Measurements from ENCODE around the gene ITGB6.

The ITGB6 gene

GRCh38 chr2:160096409-160096808 is 103.7 kb downstream of the ITGB6 start:
- no peak for ATAC-seq
- TF ChIP-seq ZNF70 (CRISPR knock-in tag; IDR thresholded peaks at IDR 0.05) (no peak), TCF4 (CRISPR knock-in tag; IDR thresholded peaks at IDR 0.05; ENCODE audit: borderline replicate concordance) (no peak), ZNF8 (CRISPR knock-in tag; IDR thresholded peaks at IDR 0.05) (no peak), TOX (CRISPR knock-in tag; IDR thresholded peaks at IDR 0.05; ENCODE audit: borderline replicate concordance) (no peak), OSR1 (CRISPR knock-in tag; IDR thresholded peaks at IDR 0.05) (no peak)
- TF ChIP-seq, protein P1, sequence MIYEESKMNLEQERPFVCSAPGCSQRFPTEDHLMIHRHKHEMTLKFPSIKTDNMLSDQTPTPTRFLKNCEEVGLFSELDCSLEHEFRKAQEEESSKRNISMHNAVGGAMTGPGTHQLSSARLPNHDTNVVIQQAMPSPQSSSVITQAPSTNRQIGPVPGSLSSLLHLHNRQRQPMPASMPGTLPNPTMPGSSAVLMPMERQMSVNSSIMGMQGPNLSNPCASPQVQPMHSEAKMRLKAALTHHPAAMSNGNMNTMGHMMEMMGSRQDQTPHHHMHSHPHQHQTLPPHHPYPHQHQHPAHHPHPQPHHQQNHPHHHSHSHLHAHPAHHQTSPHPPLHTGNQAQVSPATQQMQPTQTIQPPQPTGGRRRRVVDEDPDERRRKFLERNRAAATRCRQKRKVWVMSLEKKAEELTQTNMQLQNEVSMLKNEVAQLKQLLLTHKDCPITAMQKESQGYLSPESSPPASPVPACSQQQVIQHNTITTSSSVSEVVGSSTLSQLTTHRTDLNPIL (CRISPR knock-in tag; IDR thresholded peaks at IDR 0.05; ENCODE audit: low read depth), result no peak

GRCh38 chr2:160092445-160092844 is 107.6 kb downstream of the ITGB6 start:
- TF ChIP-seq ZFP30 (CRISPR knock-in tag; IDR thresholded peaks at IDR 0.05) (no peak), ZNF565 (CRISPR knock-in tag; conservative IDR thresholded peaks at IDR 0.05; ENCODE audit: low read depth) (no peak), ESRRG (CRISPR knock-in tag; IDR thresholded peaks at IDR 0.05) (no peak), PPARA (CRISPR knock-in tag; IDR thresholded peaks at IDR 0.05; ENCODE audit: borderline replicate concordance) (no peak), ISL1 (CRISPR knock-in tag; IDR thresholded peaks at IDR 0.05) (no peak), ZNF70 (CRISPR knock-in tag; IDR thresholded peaks at IDR 0.05) (no peak), CSDC2 (CRISPR knock-in tag; IDR thresholded peaks at IDR 0.05) (no peak), OSR1 (CRISPR knock-in tag; IDR thresholded peaks at IDR 0.05) (no peak)
- TF ChIP-seq, protein P2, sequence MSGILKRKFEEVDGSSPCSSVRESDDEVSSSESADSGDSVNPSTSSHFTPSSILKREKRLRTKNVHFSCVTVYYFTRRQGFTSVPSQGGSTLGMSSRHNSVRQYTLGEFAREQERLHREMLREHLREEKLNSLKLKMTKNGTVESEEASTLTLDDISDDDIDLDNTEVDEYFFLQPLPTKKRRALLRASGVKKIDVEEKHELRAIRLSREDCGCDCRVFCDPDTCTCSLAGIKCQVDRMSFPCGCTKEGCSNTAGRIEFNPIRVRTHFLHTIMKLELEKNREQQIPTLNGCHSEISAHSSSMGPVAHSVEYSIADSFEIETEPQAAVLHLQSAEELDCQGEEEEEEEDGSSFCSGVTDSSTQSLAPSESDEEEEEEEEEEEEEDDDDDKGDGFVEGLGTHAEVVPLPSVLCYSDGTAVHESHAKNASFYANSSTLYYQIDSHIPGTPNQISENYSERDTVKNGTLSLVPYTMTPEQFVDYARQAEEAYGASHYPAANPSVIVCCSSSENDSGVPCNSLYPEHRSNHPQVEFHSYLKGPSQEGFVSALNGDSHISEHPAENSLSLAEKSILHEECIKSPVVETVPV (CRISPR knock-in tag; IDR thresholded peaks at IDR 0.05), result no peak
- TF ChIP-seq, protein P3, sequence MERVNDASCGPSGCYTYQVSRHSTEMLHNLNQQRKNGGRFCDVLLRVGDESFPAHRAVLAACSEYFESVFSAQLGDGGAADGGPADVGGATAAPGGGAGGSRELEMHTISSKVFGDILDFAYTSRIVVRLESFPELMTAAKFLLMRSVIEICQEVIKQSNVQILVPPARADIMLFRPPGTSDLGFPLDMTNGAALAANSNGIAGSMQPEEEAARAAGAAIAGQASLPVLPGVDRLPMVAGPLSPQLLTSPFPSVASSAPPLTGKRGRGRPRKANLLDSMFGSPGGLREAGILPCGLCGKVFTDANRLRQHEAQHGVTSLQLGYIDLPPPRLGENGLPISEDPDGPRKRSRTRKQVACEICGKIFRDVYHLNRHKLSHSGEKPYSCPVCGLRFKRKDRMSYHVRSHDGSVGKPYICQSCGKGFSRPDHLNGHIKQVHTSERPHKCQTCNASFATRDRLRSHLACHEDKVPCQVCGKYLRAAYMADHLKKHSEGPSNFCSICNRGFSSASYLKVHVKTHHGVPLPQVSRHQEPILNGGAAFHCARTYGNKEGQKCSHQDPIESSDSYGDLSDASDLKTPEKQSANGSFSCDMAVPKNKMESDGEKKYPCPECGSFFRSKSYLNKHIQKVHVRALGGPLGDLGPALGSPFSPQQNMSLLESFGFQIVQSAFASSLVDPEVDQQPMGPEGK (CRISPR knock-in tag; IDR thresholded peaks at IDR 0.05; ENCODE audit: borderline replicate concordance), result no peak
- no peak for ATAC-seq

GRCh38 chr2:160091381-160091780 is 108.7 kb downstream of the ITGB6 start:
- no peak for ATAC-seq
- no peak for TF ChIP-seq ZNF8 (CRISPR knock-in tag; IDR thresholded peaks at IDR 0.05)
- TF ChIP-seq SNAI2 (CRISPR knock-in tag; IDR thresholded peaks at IDR 0.05), result no peak
- TF ChIP-seq TOX (CRISPR knock-in tag; IDR thresholded peaks at IDR 0.05; ENCODE audit: borderline replicate concordance), result no peak
- TF ChIP-seq ZNF70 (CRISPR knock-in tag; IDR thresholded peaks at IDR 0.05), result no peak
- TF ChIP-seq, protein P4, sequence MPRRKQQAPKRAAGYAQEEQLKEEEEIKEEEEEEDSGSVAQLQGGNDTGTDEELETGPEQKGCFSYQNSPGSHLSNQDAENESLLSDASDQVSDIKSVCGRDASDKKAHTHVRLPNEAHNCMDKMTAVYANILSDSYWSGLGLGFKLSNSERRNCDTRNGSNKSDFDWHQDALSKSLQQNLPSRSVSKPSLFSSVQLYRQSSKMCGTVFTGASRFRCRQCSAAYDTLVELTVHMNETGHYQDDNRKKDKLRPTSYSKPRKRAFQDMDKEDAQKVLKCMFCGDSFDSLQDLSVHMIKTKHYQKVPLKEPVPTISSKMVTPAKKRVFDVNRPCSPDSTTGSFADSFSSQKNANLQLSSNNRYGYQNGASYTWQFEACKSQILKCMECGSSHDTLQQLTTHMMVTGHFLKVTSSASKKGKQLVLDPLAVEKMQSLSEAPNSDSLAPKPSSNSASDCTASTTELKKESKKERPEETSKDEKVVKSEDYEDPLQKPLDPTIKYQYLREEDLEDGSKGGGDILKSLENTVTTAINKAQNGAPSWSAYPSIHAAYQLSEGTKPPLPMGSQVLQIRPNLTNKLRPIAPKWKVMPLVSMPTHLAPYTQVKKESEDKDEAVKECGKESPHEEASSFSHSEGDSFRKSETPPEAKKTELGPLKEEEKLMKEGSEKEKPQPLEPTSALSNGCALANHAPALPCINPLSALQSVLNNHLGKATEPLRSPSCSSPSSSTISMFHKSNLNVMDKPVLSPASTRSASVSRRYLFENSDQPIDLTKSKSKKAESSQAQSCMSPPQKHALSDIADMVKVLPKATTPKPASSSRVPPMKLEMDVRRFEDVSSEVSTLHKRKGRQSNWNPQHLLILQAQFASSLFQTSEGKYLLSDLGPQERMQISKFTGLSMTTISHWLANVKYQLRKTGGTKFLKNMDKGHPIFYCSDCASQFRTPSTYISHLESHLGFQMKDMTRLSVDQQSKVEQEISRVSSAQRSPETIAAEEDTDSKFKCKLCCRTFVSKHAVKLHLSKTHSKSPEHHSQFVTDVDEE (CRISPR knock-in tag; IDR thresholded peaks at IDR 0.05), result no peak
- no peak for TF ChIP-seq GLIS3 (CRISPR knock-in tag; IDR thresholded peaks at IDR 0.05)
- TF ChIP-seq OSR1 (CRISPR knock-in tag; IDR thresholded peaks at IDR 0.05), result no peak
- no peak for TF ChIP-seq ISL1 (CRISPR knock-in tag; IDR thresholded peaks at IDR 0.05)
- TF ChIP-seq POU6F1 (CRISPR knock-in tag; IDR thresholded peaks at IDR 0.05; ENCODE audit: borderline replicate concordance, low read depth), result no peak
